ENCODE data around the gene PAIP2.
"Not testable (repeated sequence)": the region's sequence is repeated elsewhere in the genome, so short reads cannot be mapped to it uniquely, and the experiment has no call there.

PAIP2 gene

GRCh38 chr5:139384591-139385051 lies 43.0 kb downstream of the PAIP2 start:
- Histone ChIP-seq H3K27me3 (ENCODE audit: insufficient read depth, poor library complexity, severe bottlenecking) (no peaks in the 10 kb centered on the region), H3K4me3 (replicated peaks; ENCODE audit: insufficient read depth, low read length) (no peak overlapping the region), H3K27ac (replicated peaks) (peak overlapping the region; percentile 87)
- no peak for DNase-seq (ENCODE audit: low read depth in 1 of 2, low spot score in 1 of 2)
- TF ChIP-seq CTCF (IDR thresholded peaks at IDR 0.05; ENCODE audit: insufficient read depth, low read length) = no peak
- TF ChIP-seq POLR2AphosphoS5 (IDR thresholded peaks at IDR 0.05; ENCODE audit: low read depth) = no peak
- no peak for TF ChIP-seq SPI1 (IDR thresholded peaks at IDR 0.05; ENCODE audit: borderline replicate concordance, low read depth)
- TF ChIP-seq GABPA (IDR thresholded peaks at IDR 0.05; ENCODE audit: low read depth) = no peak
- no peak for TF ChIP-seq REST (IDR thresholded peaks at IDR 0.05; ENCODE audit: insufficient replicate concordance, low read depth)

- no peak for TF ChIP-seq REST (IDR thresholded peaks at IDR 0.05; ENCODE audit: insufficient replicate concordance, low read depth)
- no peak for TF ChIP-seq GABPA (IDR thresholded peaks at IDR 0.05; ENCODE audit: low read depth)
- no peak for TF ChIP-seq POLR2AphosphoS5 (IDR thresholded peaks at IDR 0.05; ENCODE audit: low read depth)
- no peak for TF ChIP-seq SPI1 (IDR thresholded peaks at IDR 0.05; ENCODE audit: borderline replicate concordance, low read depth)
- no peak for TF ChIP-seq CTCF (IDR thresholded peaks at IDR 0.05; ENCODE audit: insufficient read depth, low read length)
- H3K27me3 ChIP-seq (ENCODE audit: insufficient read depth, poor library complexity, severe bottlenecking) = no peaks in the 10 kb centered on the region
- peak in 1 of 2 experiments; percentile 44 for DNase-seq (ENCODE audit: low read depth in 1 of 2, low spot score in 1 of 2)
- H3K27ac ChIP-seq (replicated peaks) = peak overlapping the region; percentile 87
- H3K4me3 ChIP-seq (replicated peaks; ENCODE audit: insufficient read depth, low read length) = no peak overlapping the region
These were observed 43.7 kb downstream of the PAIP2 start for GRCh38 chr5:139385061-139386049.

- Histone ChIP-seq H3K27ac (replicated peaks) (peak overlapping the region; percentile 87), H3K27me3 (ENCODE audit: insufficient read depth, poor library complexity, severe bottlenecking) (no peaks in the 10 kb centered on the region), H3K4me3 (replicated peaks; ENCODE audit: insufficient read depth, low read length) (no peak overlapping the region)
- TF ChIP-seq CTCF (IDR thresholded peaks at IDR 0.05; ENCODE audit: insufficient read depth, low read length) = no peak
- no peak for TF ChIP-seq SPI1 (IDR thresholded peaks at IDR 0.05; ENCODE audit: borderline replicate concordance, low read depth)
- TF ChIP-seq REST (IDR thresholded peaks at IDR 0.05; ENCODE audit: insufficient replicate concordance, low read depth) = no peak
- TF ChIP-seq POLR2AphosphoS5 (IDR thresholded peaks at IDR 0.05; ENCODE audit: low read depth) = peak; percentile 30; the same call in 1 of the 2 replicates
- TF ChIP-seq GABPA (IDR thresholded peaks at IDR 0.05; ENCODE audit: low read depth) = no peak
- peak; percentile 76 to 81 for DNase-seq (ENCODE audit: low read depth in 1 of 2, low spot score in 1 of 2)
These were observed 44.4 kb downstream of the PAIP2 start for GRCh38 chr5:139386050-139386438.

GRCh38 chr5:139386956-139387355 lies 45.3 kb downstream of the PAIP2 start:
- H3K4me3 ChIP-seq (replicated peaks; ENCODE audit: insufficient read depth, low read length); DNase-seq (ENCODE audit: low read depth in 1 of 2, low spot score in 1 of 2); H3K27me3 ChIP-seq (ENCODE audit: insufficient read depth, poor library complexity, severe bottlenecking): not testable (repeated sequence)
- H3K27ac ChIP-seq (replicated peaks) = peak overlapping the region; percentile 87
